CD4-positive, alpha-beta T cell treated with Interleukin-21 for 1 hour (primary cell): Measurements from ENCODE around the gene VPS72.

Source experiments
- DNase-seq: peaks from one replicate; pipeline ENCODE4 v3.0.0-alpha.2; 2020

The VPS72 gene

GRCh38 chr1:151144474-151145303 lies 45.3 kb downstream of the VPS72 start:
- no peak for DNase-seq

- DNase-seq = no peak
Measured at GRCh38 chr1:151143986-151144385, 46.0 kb downstream of the VPS72 start.

- no peak for DNase-seq
Measured at GRCh38 chr1:151143057-151143435, 47.0 kb downstream of the VPS72 start.

- DNase-seq = no peak
Measured at GRCh38 chr1:151142411-151143056, 47.5 kb downstream of the VPS72 start.

GRCh38 chr1:151137789-151138188 lies 52.2 kb downstream of the VPS72 start:
- no peak for DNase-seq

GRCh38 chr1:151135433-151136385 lies 54.3 kb downstream of the VPS72 start:
- no peak for DNase-seq

GRCh38 chr1:151134991-151135390 lies 55.0 kb downstream of the VPS72 start:
- no peak for DNase-seq

- DNase-seq = no peak
Measured at GRCh38 chr1:151134396-151134795, 55.6 kb downstream of the VPS72 start.

- no peak for DNase-seq
Measured at GRCh38 chr1:151133018-151133806, 56.8 kb downstream of the VPS72 start.

- no peak for DNase-seq
Measured at GRCh38 chr1:151132335-151133017, 57.5 kb downstream of the VPS72 start.

- no peak for DNase-seq
Measured at GRCh38 chr1:151131701-151132334, 58.2 kb downstream of the VPS72 start.

GRCh38 chr1:151130987-151131586 lies 58.9 kb downstream of the VPS72 start:
- DNase-seq = peak; percentile 80

- DNase-seq = no peak
Measured at GRCh38 chr1:151128800-151129199, 61.2 kb downstream of the VPS72 start.
